Medulla oblongata (tissue), 1 donor: Measurements from ENCODE around the gene REG4.

Source experiments
- DNase-seq: peaks from one replicate; pipeline ENCODE4 v3.0.0-alpha.2; 2015; ENCODE audit errors: extremely low spot score

REG4 gene

GRCh38 chr1:119779869-119780356 is 31.3 kb downstream of the REG4 start:
- DNase-seq: no peak

DNA sequence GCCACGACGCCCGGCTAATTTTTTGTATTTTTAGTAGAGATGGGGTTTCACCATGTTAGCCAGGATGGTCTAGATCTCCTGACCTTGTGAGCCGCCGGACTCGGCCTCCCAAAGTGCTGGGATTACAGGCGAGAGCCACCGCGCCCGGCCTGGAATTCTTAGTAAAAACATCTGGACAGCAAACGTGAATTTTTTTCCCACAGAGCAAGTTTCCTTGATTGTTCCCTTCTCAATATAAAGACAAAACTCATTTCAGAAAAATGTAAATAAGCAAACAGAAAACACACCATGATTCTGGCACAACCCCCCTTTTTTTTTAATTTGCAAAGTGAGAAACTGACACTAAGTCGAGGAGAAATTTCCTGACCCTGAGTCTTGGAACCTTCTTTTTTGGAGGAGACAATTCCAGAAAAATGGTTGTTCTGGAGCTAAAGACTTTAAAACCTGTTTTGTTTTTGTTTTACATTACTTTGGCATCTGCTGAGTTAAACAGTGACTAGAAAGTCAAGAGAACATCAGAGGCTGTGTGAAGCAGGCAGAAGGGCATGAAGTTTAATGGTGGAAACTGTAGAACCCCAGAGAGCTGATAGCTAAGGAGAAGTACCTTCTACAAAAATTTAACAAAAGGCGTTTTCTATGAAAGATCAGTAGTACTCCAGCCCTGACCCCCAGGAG is 32.2 kb downstream of the REG4 start:
- DNase-seq: no peak

DNA sequence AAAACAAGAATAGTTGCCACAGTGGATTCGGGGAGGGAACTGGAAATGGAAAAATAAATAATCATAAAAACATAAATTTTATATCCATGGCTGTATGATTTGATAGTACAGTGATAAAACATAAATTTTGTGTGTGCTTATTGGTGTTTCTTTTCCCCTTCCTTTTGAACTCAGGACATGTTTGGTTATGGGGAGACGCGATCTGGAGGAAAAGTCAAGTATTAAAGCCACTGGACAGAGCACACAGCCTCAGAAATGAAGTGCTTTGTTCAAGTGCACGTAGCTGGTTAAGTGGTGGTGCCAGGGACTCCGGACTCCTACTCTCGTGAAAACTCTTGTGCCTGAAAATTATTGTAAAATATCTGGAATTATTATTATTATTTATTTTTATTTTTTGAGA is 32.9 kb downstream of the REG4 start:
- DNase-seq: no peak

DNA sequence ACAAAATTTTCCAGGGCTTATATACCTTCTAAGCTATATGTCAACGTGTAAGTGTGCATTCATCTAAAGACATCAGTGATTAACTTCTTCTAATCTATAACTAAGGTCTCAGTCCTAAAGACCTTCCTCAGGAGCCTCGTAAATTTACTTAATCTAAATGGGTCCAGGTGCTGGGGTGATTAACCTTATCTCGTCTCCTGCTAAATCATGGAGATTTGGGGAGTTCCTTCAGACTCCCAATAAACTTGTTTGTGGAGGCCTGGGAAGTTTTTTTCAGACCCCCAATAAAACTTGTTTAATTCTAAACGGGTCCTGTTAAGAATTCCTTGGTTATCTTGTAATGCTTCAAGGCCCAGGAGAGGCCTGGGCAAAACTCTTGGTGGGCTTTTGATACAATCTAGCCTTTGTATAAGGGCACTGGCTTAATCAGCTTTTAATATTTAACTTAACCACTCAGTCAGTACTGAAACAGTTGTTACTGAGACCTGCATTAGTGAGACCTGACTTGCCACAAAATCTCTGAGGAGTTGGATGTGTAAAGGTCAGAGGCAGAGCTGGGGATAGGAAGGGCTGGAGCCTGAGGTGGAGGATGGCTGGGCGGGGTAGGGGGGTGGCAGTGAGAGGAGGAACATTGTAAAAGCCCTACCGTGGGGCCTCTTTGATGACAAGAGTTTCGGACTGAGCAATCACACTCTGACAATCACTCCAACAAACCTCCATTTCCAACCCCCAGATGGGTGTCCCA is 36.3 kb downstream of the REG4 start:
- DNase-seq: no peak

GRCh38 chr1:119773711-119774241 is 37.5 kb downstream of the REG4 start:
- no peak for DNase-seq

- DNase-seq: no peak
Measured at GRCh38 chr1:119772298-119772697, 39.0 kb downstream of the REG4 start.

DNA sequence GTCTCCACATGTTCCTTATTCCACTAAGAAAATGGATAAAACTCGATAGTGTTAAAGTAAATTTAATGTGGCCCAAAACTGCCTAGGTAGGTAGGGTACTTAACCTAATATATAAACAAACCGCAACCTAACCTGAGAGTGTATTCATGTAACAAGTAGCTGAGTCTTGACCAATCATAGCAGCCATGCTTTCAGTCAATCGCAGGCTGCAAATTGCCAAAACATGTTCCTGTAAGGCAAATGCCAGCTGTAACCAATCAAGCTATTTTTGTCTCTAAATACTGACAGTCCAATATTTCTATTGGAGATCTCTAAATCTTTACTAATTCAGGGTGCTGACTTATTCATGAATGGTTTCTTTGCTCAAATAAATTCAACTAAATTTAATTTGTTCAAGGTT is 39.5 kb downstream of the REG4 start:
- no peak for DNase-seq

- DNase-seq: peak; percentile 33
Measured at GRCh38 chr1:119771016-119771415, 40.2 kb downstream of the REG4 start.

DNA sequence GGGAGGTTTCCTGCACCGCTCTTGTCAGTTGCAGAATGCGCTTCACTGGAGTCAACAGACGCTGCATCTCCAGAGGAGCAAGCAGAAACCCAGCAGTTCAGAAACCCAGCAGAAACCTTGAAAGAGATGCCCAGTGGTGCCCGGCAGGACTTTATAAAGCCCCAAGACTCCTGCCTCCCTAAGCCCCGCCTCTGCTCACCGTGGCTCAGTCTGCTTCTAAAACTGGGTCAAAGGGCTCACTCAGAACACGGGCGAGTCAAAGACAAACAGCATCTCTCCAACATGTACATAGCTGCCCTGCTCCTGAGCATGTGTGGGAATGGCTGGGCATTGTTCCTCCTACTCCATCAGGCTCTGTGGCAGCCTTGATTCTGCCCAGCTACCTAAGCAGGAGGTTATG is 42.5 kb downstream of the REG4 start, which contains the start of gene HMGCS2:
Gene HMGCS2, minus strand, starts transcription at position 128 of the 400 bp plus-strand sequence. Its CDS starts 61 bp downstream, at position 67.
- DNase-seq: no peak

DNA sequence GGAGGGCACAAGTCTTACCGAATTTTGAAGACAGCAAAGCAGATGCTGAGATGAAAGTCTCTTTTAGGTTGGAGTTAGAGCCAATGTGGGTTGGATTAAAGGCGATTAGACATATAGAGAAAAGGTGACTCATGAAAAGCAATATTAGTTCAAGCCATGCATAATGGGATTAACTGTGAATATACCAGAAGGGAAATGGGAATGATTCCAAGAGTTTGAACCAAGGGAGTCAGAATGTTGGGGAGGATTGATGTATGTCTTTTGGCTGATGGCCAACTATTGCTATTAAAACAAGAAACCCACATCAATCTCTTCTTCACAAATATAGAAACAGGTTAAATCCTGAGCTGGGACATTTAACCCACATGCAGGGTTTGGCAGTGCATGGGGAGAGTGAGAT is 43.8 kb downstream of the REG4 start:
- no peak for DNase-seq

- DNase-seq: peak; percentile 85
Measured at GRCh38 chr1:119766374-119766794, 44.9 kb downstream of the REG4 start.

GRCh38 chr1:119764220-119764619 is 47.0 kb downstream of the REG4 start:
- no peak for DNase-seq

GRCh38 chr1:119762953-119763352 is 48.3 kb downstream of the REG4 start:
- DNase-seq: no peak

- no peak for DNase-seq
Measured at GRCh38 chr1:119762409-119762808, 48.9 kb downstream of the REG4 start.

- DNase-seq: no peak
Measured at GRCh38 chr1:119758584-119758983, 52.7 kb downstream of the REG4 start.

DNA sequence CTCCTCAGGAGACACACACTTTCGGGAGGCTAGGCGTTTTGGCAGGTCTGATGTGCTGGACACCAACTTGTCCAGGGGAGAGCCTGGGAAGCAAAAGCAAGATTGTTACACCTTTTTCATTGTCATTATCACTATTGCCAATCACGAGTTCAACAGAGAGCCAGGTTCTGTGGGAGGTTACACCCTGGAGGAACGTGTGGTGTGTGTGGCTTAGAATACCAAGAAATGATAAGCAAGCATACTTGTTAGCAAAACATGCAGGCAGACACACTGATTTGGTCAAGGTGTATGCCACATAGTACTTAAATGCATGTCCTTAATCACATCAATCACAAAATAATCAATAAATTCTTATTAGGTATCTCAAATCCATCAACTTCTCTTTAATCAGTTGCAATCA is 58.7 kb downstream of the REG4 start:
- no peak for DNase-seq

DNA sequence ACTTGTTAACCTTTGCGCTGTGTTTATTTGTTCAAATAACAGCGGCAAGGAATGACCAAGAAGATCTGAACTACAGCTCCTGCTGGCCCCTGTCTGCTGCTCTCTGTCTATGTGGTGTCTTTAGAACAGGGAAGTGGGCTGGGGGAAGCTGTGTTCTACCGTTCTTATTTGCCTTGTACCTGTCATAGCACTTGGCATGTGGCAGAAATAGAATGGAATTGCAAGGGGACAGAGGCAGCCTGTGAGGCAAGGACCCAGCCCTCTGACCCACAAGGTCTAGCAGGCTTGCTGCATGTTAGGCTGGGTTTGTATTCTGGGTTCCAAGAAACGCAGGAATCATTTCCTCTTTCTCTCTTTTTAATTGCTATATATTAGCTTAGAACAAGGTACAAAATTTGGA is 63.2 kb downstream of the REG4 start:
- no peak for DNase-seq

DNA sequence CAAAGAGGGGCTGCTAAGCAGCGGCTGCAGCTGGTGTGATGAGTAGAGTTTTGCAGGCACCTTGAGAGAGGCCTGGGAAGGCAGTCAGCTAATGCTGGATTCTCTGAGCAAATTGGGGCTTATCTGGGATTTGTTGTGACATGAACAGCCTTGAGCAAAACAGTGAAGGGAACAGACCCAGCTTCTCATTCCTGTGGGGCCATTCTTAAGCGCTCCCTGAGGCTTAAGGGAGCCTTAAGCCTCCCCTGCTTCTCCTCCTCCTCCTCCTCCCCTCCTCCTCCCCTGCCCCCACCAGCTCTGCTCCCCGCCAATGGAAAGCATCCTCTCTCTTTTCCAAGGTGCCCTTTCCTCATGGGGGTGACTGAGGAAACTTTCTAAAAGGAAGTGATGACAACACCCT is 63.8 kb downstream of the REG4 start:
- no peak for DNase-seq

GRCh38 chr1:119745034-119745433 is 66.2 kb downstream of the REG4 start:
- DNase-seq: no peak

GRCh38 chr1:119744598-119744942 is 66.7 kb downstream of the REG4 start:
- DNase-seq: no peak
